Liver (tissue), 3 donors: ENCODE measurements around the gene MPDZ.

Source experiments
- CTCF ChIP-seq: fragments of 150-350 bp; IDR thresholded peaks from 2 replicates; pipeline ENCODE4 v1.5.1; 2017; ENCODE audit warnings: improper control_type of control experiment, low read depth, low read length; ENCODE audit not compliant: missing input control
- NR2F2 ChIP-seq: IDR thresholded peaks from 2 replicates; pipeline ENCODE4 v1.6.1; 2016; ENCODE audit warnings: antibody characterized with exemption
- donor health status: healthy.
- donor health status: healthy.

GRCh38 chr9:13160051-13160450, 119.4 kb downstream of the MPDZ start:
- no peak for TF ChIP-seq CTCF
- no peak for TF ChIP-seq NR2F2
